T-helper 22 cell (primary cell): Measurements from ENCODE around the gene ITGA5.
"Not testable (repeated sequence)": the region's sequence is repeated elsewhere in the genome, so short reads cannot be mapped to it uniquely, and the experiment has no call there.

Experiments
- DNase-seq: peaks from one replicate; pipeline ENCODE4 v3.0.0-alpha.2; 2020; ENCODE audit warnings: low read depth

The ITGA5 gene

GRCh38 chr12:54371328-54372112 lies 47.5 kb downstream of the ITGA5 start:
- DNase-seq, result no peak

GRCh38 chr12:54370171-54370730 lies 48.8 kb downstream of the ITGA5 start:
- no peak for DNase-seq

- DNase-seq, result no peak
Observed at GRCh38 chr12:54369597-54370131, 49.4 kb downstream of the ITGA5 start.

GRCh38 chr12:54368709-54369596 lies 50.1 kb downstream of the ITGA5 start:
- DNase-seq, result peak; percentile 69

- DNase-seq, result no peak
Observed at GRCh38 chr12:54368025-54368708, 50.9 kb downstream of the ITGA5 start.

- no peak for DNase-seq
Observed at GRCh38 chr12:54364413-54364812, 54.7 kb downstream of the ITGA5 start, which contains the start of gene GPR84. Gene GPR84 (minus strand): TSS chr12:54364486. CDS start chr12:54363851, 635 bp downstream.

- DNase-seq, result no peak
Observed at GRCh38 chr12:54363618-54364017, 55.4 kb downstream of the ITGA5 start.

GRCh38 chr12:54363047-54363446 lies 56.0 kb downstream of the ITGA5 start:
- no peak for DNase-seq

- DNase-seq, result no peak
Observed at GRCh38 chr12:54360717-54361456, 58.2 kb downstream of the ITGA5 start.

- no peak for DNase-seq
Observed at GRCh38 chr12:54359762-54360351, 59.2 kb downstream of the ITGA5 start.

- peak; percentile 94 for DNase-seq
Observed at GRCh38 chr12:54358945-54359761, 59.9 kb downstream of the ITGA5 start.

GRCh38 chr12:54358191-54358944 lies 60.7 kb downstream of the ITGA5 start:
- peak; percentile 47 for DNase-seq

- no peak for DNase-seq
Observed at GRCh38 chr12:54357506-54358190, 61.4 kb downstream of the ITGA5 start.

- DNase-seq, result no peak
Observed at GRCh38 chr12:54356951-54357356, 62.1 kb downstream of the ITGA5 start.

GRCh38 chr12:54356228-54356627 lies 62.8 kb downstream of the ITGA5 start:
- DNase-seq, result no peak

GRCh38 chr12:54355104-54355815 lies 63.8 kb downstream of the ITGA5 start:
- no peak for DNase-seq

GRCh38 chr12:54354271-54354670 lies 64.8 kb downstream of the ITGA5 start:
- DNase-seq, result not testable (repeated sequence)
